ACC112 (cell line): ENCODE data around the gene BAG5.

ENCODE experiments used
- H2AFZ ChIP-seq: fragments of 200-600 bp; sonication (generic); one replicate; pipeline ENCODE4 v1.6.0; 2017; ENCODE audit warnings: antibody characterized with exemption, low read length; ENCODE audit not compliant: unreplicated experiment
- H3K27ac ChIP-seq: fragments of 200-600 bp; sonication (generic); 2 replicates; pipeline ENCODE4 v1.5.1; 2014; ENCODE audit warnings: low read depth, mild to moderate bottlenecking, antibody characterized with exemption, low read length, moderate library complexity
- H3K27me3 ChIP-seq: fragments of 200-600 bp; sonication (generic); 2 replicates; pipeline ENCODE4 v1.6.1; 2014; ENCODE audit warnings: mild to moderate bottlenecking, antibody characterized with exemption, low read length, moderate library complexity, mixed read lengths; ENCODE audit not compliant: insufficient read depth
- H3K36me3 ChIP-seq: fragments of 200-600 bp; sonication (generic); 2 replicates; pipeline ENCODE4 v1.6.1; 2016; ENCODE audit warnings: mild to moderate bottlenecking, antibody characterized with exemption, low read length, moderate library complexity, mixed read lengths; ENCODE audit not compliant: insufficient read depth
- H3K4me1 ChIP-seq: fragments of 200-600 bp; sonication (generic); one replicate; pipeline ENCODE4 v1.6.1; 2016; ENCODE audit warnings: low read length, mixed read lengths; ENCODE audit not compliant: insufficient read depth, unreplicated experiment, control insufficient read depth
- H3K4me3 ChIP-seq: fragments of 200-600 bp; sonication (generic); 2 replicates; pipeline ENCODE4 v1.5.1; 2014; ENCODE audit warnings: mild to moderate bottlenecking, low read depth, low read length
- H3K79me2 ChIP-seq: fragments of 200-600 bp; sonication (generic); one replicate; pipeline ENCODE4 v1.6.0; 2016; ENCODE audit warnings: low read length; ENCODE audit not compliant: control insufficient read depth, unreplicated experiment, insufficient read depth

Gene BAG5

DNA sequence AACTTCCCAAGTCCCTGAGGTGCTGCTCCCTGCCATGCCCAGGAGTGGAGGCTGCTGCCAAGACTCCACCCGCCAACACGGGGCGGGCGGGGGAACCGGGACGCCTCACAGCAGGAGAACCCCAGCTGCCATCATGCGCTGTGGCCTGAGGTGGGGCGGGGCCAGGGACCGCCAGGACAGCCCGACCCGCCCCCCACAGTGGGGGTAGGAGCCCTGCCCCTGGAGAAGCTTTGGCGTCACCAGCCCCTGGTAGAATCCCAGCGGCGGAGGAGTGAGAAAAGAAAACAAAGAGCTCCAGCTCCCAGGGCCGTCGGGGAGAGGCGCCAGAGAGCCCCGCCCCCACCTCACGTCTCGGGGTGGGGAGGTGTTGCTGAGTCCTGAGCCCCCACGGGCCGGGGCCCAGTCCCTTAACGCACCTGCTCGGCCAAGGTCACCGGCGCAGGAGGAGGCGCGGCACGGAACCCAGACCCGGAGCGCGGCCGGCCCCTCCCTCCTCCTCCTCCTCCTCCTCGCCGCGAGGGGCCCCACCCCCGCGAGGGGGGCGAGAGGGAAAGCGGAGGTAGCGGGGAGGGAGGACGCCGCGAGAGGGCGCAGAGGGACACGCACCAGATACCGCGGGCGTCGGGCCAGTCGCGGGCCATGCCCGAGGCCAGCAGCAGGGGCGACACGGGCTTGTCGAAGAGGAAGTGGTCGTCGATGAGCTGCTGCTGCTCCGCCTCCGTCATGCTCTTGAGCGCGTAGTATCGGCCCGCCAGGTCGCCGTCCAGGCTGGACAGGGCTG lies 41.6 kb downstream of the BAG5 start:
- Histone ChIP-seq H3K27me3 (peaks cover 23% of the 10 kb centered on the region), H3K36me3 (no peaks in the 10 kb centered on the region), H3K79me2 (no peaks in the 10 kb centered on the region), H3K4me1 (peaks cover 24% of the 10 kb centered on the region), H2AFZ (no peak overlapping the region), H3K4me3 (peak overlapping the region; percentile 84), H3K27ac (no peak overlapping the region; the same call in 1 of the 2 replicates)

- no peak overlapping the region for H3K27ac ChIP-seq
- H3K27me3 ChIP-seq: peaks cover 23% of the 10 kb centered on the region
- H3K79me2 ChIP-seq: no peaks in the 10 kb centered on the region
- peaks cover 24% of the 10 kb centered on the region for H3K4me1 ChIP-seq
- no peak overlapping the region for H2AFZ ChIP-seq
- no peaks in the 10 kb centered on the region for H3K36me3 ChIP-seq
- peak overlapping the region; percentile 84 for H3K4me3 ChIP-seq
These were observed 42.2 kb downstream of the BAG5 start for GRCh38 chr14:103520269-103520656.

DNA sequence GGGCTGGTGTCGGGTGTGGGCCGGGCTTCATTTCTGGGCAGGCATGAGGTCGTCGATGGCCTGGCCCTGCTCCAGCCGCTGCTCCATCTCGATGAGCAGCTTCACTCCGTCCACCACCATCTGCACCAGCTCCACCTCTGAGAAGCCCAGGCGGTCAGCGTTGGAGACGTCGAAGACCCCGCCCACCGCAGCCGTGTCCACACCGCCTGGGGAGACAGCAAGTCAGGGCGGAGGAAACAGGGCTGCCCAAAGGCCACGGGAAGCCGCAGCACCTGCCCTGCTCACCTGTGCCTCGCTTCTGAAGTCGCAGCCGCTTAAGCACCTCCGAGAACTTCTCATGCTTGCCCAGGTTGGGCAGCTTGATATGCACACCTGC lies 42.6 kb downstream of the BAG5 start:
- Histone ChIP-seq H3K4me1 (peaks cover 24% of the 10 kb centered on the region), H3K4me3 (no peak overlapping the region), H3K27me3 (peaks cover 23% of the 10 kb centered on the region), H3K27ac (peak overlapping the region; percentile 21; the same call in 1 of the 2 replicates), H3K36me3 (no peaks in the 10 kb centered on the region), H3K79me2 (no peaks in the 10 kb centered on the region), H2AFZ (no peak overlapping the region)

DNA sequence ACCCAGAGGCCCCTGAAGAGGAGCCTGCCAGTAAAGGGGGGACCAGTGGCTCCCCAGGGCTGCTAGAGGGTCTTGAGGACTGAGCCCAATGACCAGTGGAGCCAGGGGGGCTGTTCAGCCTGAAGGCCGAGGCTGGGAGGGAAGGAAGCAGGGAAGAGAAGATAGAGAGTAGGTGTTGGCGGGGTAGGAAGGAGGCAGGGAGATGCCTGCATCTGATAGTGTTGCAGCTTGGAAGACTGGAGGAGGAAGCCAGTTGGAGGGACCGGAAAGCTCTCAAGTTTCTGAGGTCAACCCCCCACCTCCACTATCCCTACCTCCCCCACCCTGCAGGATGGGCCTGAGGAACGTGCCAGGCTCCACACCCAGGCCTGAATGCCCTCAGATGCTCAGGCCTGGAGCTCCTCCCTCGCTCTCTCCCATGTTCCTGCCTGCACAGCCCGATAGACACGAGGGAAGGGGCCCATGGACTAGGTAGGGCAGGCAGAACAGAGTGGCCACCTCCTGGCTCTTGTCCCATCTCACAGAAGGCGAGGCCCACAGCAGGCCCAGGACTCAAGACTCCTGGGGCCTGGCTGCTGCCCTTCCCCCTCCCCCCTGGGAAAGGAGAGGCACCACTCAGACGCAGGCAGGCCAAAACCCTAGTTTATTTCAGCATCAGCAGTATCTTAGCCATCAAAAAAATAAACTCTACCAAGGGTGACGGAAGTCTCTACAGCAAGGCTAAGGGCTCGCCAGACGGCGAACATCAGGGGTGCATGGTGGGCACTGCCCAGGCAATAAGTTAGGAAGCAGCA lies 43.2 kb downstream of the BAG5 start:
- Histone ChIP-seq H3K27ac (peak overlapping the region; percentile 21; the same call in 1 of the 2 replicates), H3K4me3 (no peak overlapping the region), H3K36me3 (no peaks in the 10 kb centered on the region), H3K27me3 (peaks cover 23% of the 10 kb centered on the region), H3K79me2 (no peaks in the 10 kb centered on the region), H2AFZ (no peak overlapping the region), H3K4me1 (peaks cover 24% of the 10 kb centered on the region)

DNA sequence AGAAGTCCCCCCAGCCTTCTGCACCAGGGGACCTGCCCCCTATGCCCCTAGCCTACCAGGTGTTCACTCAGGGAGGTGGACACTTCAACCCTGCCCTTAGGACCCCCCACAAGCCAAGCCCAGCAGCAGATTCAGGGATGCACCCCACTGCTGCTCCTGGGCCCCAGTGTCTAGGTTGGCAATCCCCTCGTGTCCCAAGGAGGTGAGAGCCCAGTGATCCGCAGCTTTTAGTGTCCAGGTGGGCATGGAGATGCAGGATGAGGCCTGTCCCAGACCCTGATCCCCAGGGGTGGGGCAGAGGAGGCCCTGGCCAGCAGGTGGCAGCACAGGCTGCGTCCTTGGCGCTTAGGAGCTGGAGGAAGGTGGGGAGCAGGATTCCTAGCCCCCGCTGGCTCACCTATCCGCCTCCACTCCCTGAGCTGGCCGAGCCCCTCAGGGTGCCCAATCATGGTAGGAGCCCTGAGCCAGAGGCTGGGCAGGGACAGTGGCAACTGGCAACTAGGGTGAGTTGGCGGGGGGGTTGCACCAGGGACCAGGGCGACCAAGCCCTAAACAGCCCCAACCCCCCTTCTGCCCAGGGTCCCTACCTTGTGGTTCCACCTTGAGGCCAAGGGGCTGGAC lies 43.9 kb downstream of the BAG5 start:
- H3K4me3 ChIP-seq: no peak overlapping the region
- no peaks in the 10 kb centered on the region for H3K36me3 ChIP-seq
- H3K27ac ChIP-seq: no peak overlapping the region
- peaks cover 24% of the 10 kb centered on the region for H3K4me1 ChIP-seq
- H2AFZ ChIP-seq: no peak overlapping the region
- peaks cover 19% of the 10 kb centered on the region for H3K27me3 ChIP-seq
- no peaks in the 10 kb centered on the region for H3K79me2 ChIP-seq

GRCh38 chr14:103517721-103518421 lies 44.6 kb downstream of the BAG5 start:
- Histone ChIP-seq H3K4me1 (peaks cover 22% of the 10 kb centered on the region), H2AFZ (no peak overlapping the region), H3K27me3 (peaks cover 12% of the 10 kb centered on the region; the same call in 1 of the 2 replicates), H3K79me2 (no peaks in the 10 kb centered on the region), H3K4me3 (no peak overlapping the region), H3K36me3 (no peaks in the 10 kb centered on the region), H3K27ac (no peak overlapping the region)

DNA sequence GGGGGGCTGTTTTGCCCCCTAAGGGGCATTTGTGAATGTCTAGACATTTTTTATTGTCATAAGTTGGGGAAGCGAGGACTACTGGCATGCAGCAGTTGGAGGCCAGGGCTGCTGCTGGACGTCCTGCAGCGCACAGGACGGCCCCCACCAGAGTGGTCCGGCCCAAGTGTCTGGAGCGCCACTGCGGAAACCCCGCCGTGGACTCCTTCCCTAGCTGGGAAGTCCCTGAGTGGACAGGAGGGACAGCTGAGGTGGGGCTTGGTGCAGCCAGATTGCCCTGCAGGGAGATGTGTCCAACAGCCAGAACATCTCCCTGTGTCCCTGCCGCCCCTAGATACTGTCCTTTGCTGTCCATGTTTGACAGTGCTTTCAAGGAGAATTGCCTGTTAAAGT lies 45.3 kb downstream of the BAG5 start:
- Histone ChIP-seq H3K36me3 (no peaks in the 10 kb centered on the region), H3K27ac (no peak overlapping the region), H3K4me3 (no peak overlapping the region), H2AFZ (no peak overlapping the region), H3K4me1 (peaks cover 20% of the 10 kb centered on the region), H3K79me2 (no peaks in the 10 kb centered on the region), H3K27me3 (peaks cover 9% of the 10 kb centered on the region; the same call in 1 of the 2 replicates)

- Histone ChIP-seq H3K36me3 (no peaks in the 10 kb centered on the region), H3K4me3 (no peak overlapping the region), H3K27ac (no peak overlapping the region), H3K4me1 (peaks cover 20% of the 10 kb centered on the region), H3K27me3 (peaks cover 3% of the 10 kb centered on the region; the same call in 1 of the 2 replicates), H2AFZ (no peak overlapping the region), H3K79me2 (no peaks in the 10 kb centered on the region)
These were observed 45.9 kb downstream of the BAG5 start for GRCh38 chr14:103516426-103517173.

GRCh38 chr14:103514596-103515421 lies 47.6 kb downstream of the BAG5 start:
- H3K79me2 ChIP-seq: no peaks in the 10 kb centered on the region
- no peak overlapping the region for H3K27ac ChIP-seq
- H3K36me3 ChIP-seq: no peaks in the 10 kb centered on the region

More at GRCh38 chr14:103514596-103515421, 47.6 kb downstream of the BAG5 start:
- H3K4me3 ChIP-seq: no peak overlapping the region
- peaks cover 12% of the 10 kb centered on the region for H3K4me1 ChIP-seq
- H3K27me3 ChIP-seq: no peaks in the 10 kb centered on the region
- H2AFZ ChIP-seq: no peak overlapping the region
